ENCODE measurements around the gene SEMA6A.

DNA sequence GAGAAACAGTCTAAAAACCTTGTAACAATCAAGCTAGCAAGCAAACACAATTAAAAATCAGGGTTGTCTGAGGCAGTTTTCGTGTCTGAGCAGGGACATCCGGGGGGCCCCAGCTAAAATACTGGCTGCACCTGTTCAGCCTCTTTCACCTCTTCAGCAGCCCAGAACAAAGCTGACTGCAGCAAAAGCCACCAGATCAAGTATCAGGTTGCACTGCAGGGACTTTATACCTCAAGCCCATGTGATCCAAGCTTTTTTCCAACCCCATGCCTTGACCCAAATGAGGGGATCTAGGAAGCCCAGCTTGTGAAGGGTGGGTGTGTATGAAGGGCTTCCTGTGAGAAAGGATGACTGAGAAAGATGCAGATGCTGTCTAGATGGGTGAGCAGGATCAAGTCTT, 133.4 kb downstream of the SEMA6A start:
- TF ChIP-seq, protein P1, sequence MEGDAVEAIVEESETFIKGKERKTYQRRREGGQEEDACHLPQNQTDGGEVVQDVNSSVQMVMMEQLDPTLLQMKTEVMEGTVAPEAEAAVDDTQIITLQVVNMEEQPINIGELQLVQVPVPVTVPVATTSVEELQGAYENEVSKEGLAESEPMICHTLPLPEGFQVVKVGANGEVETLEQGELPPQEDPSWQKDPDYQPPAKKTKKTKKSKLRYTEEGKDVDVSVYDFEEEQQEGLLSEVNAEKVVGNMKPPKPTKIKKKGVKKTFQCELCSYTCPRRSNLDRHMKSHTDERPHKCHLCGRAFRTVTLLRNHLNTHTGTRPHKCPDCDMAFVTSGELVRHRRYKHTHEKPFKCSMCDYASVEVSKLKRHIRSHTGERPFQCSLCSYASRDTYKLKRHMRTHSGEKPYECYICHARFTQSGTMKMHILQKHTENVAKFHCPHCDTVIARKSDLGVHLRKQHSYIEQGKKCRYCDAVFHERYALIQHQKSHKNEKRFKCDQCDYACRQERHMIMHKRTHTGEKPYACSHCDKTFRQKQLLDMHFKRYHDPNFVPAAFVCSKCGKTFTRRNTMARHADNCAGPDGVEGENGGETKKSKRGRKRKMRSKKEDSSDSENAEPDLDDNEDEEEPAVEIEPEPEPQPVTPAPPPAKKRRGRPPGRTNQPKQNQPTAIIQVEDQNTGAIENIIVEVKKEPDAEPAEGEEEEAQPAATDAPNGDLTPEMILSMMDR (IDR thresholded peaks at IDR 0.05): no peak
- TF ChIP-seq EZH2phosphoT487 (IDR thresholded peaks at IDR 0.05; ENCODE audit: borderline replicate concordance, low read depth): no peak
- TF ChIP-seq RFX5 (IDR thresholded peaks at IDR 0.05; ENCODE audit: low read length): no peak
- TF ChIP-seq, protein P2, sequence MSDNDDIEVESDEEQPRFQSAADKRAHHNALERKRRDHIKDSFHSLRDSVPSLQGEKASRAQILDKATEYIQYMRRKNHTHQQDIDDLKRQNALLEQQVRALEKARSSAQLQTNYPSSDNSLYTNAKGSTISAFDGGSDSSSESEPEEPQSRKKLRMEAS (IDR thresholded peaks at IDR 0.05; ENCODE audit: low read depth): no peak
- no peak for TF ChIP-seq NRF1 (IDR thresholded peaks at IDR 0.05; ENCODE audit: low read depth, low read length)
- no peak for TF ChIP-seq PBX3 (IDR thresholded peaks at IDR 0.05)
